Limb (tissue), 2 donors: ENCODE measurements around the gene SKIL.
A peak's percentile ranks its signal among the peaks of the same experiment; 100 is the strongest.

Experiments used
- DNase-seq, 2 donors: peaks; one replicate each; pipeline ENCODE4 v3.0.0-alpha.2; 2016; ENCODE audit errors: extremely low spot score in 2 of 2

The SKIL gene

GRCh38 chr3:170397685-170398084, 40.2 kb downstream of the SKIL start:
- DNase-seq: no peak

- DNase-seq: no peak
Observed at GRCh38 chr3:170405101-170405500, 47.6 kb downstream of the SKIL start.

- DNase-seq: no peak
Observed at GRCh38 chr3:170410428-170411029, 53.0 kb downstream of the SKIL start.

- no peak for DNase-seq
Observed at GRCh38 chr3:170413291-170413690, 55.8 kb downstream of the SKIL start.

- peak; percentile 50 to 86 for DNase-seq
Observed at GRCh38 chr3:170414202-170414663, 56.7 kb downstream of the SKIL start.

GRCh38 chr3:170417090-170417489, 59.6 kb downstream of the SKIL start:
- no peak for DNase-seq

- peak in 1 of 2 donors; percentile 73 for DNase-seq
Observed at GRCh38 chr3:170418422-170419398, 61.2 kb downstream of the SKIL start, which contains the start of gene CLDN11. Gene CLDN11 (plus strand): TSS chr3:170418868. CDS start chr3:170419067, 199 bp downstream.

- peak in 1 of 2 donors; percentile 66 for DNase-seq
Observed at GRCh38 chr3:170419557-170420087, 62.1 kb downstream of the SKIL start.

GRCh38 chr3:170420307-170420821, 62.8 kb downstream of the SKIL start:
- DNase-seq: no peak

GRCh38 chr3:170421111-170421641, 63.7 kb downstream of the SKIL start:
- DNase-seq: peak in 1 of 2 donors; percentile 36

- no peak for DNase-seq
Observed at GRCh38 chr3:170421758-170422157, 64.2 kb downstream of the SKIL start.

GRCh38 chr3:170423001-170423615, 65.6 kb downstream of the SKIL start:
- no peak for DNase-seq

GRCh38 chr3:170424879-170425278, 67.4 kb downstream of the SKIL start:
- no peak for DNase-seq

- DNase-seq: no peak
Observed at GRCh38 chr3:170425491-170426239, 68.2 kb downstream of the SKIL start.

GRCh38 chr3:170426240-170426797, 68.8 kb downstream of the SKIL start:
- no peak for DNase-seq

- no peak for DNase-seq
Observed at GRCh38 chr3:170428095-170428494, 70.6 kb downstream of the SKIL start.

- no peak for DNase-seq
Observed at GRCh38 chr3:170429050-170429449, 71.5 kb downstream of the SKIL start.

- DNase-seq: no peak
Observed at GRCh38 chr3:170431054-170431453, 73.5 kb downstream of the SKIL start.

GRCh38 chr3:170432416-170432815, 74.9 kb downstream of the SKIL start:
- DNase-seq: no peak

GRCh38 chr3:170436697-170437096, 79.2 kb downstream of the SKIL start:
- no peak for DNase-seq
